IMR-90 (cell line): ENCODE measurements around the gene CASZ1. TPM values are rescaled to one million over a fixed set of nuclear protein-coding genes. Genes with fewer than 3 reads are reported as not detected.

ENCODE experiments used
- ATAC-seq: fragments of 200-7000 bp; cut with Tn5 transposase; 2 replicates; pipeline ENCODE4 v1.9.1; 2020; ENCODE audit warnings: low read depth, mild to moderate bottlenecking, moderate library complexity
- BruUV-seq: library from RNA; stranded (reverse); fragments of 400-500 nt; replicated peaks from 2 replicates; lab custom pipeline; 2021; lab: Mats Ljungman, UMichigan
- CTCF ChIA-PET: fragments of 300-600 bp; formaldehyde crosslinking; extraction: SDS; loops from one replicate; lab custom pipeline; 2021; ENCODE audit warnings: antibody characterized with exemption; lab: Yijun Ruan, JAX
- POLR2A ChIA-PET: fragments of 300-600 bp; sonication (Branson Sonifier 250); formaldehyde crosslinking; loops from one replicate; lab custom pipeline; 2022; ENCODE audit warnings: antibody characterized with exemption; ENCODE audit not compliant: unreplicated experiment; lab: Charles Lee
- DNase-seq: peaks from one replicate; pipeline ENCODE4 v3.0.0; 2013
- H2AFZ ChIP-seq: replicated peaks from 2 replicates; pipeline ENCODE3; 2013; ENCODE audit warnings: low read length, mild to moderate bottlenecking; ENCODE audit not compliant: poor library complexity
- H2AK5ac ChIP-seq: 2 replicates; pipeline ENCODE4 v1.6.1; 2013; ENCODE audit warnings: low read depth, low read length, inconsistent platforms
- H2AK9ac ChIP-seq: replicated peaks from 2 replicates; pipeline ENCODE3; 2013; ENCODE audit warnings: mild to moderate bottlenecking, low read depth, low read length, moderate library complexity; ENCODE audit not compliant: poor library complexity
- H2BK120ac ChIP-seq: 2 replicates; pipeline ENCODE4 v1.6.1; 2013; ENCODE audit warnings: low read depth, low read length, inconsistent platforms
- H2BK15ac ChIP-seq: 3 replicates; pipeline ENCODE4 v1.6.1; 2013; ENCODE audit warnings: low read depth, low read length, inconsistent platforms
- H2BK20ac ChIP-seq: 2 replicates; pipeline ENCODE4 v1.6.1; 2013; ENCODE audit warnings: low read depth, mild to moderate bottlenecking, inconsistent platforms, low read length, moderate library complexity
- H2BK5ac ChIP-seq: 2 replicates; pipeline ENCODE4 v1.6.1; 2013; ENCODE audit warnings: mild to moderate bottlenecking, low read depth, low read length, inconsistent platforms; ENCODE audit not compliant: poor library complexity, severe bottlenecking
- H3K14ac ChIP-seq: replicated peaks from 2 replicates; pipeline ENCODE4 v1.6.1; 2013; ENCODE audit warnings: low read depth, low read length, inconsistent platforms
- H3K18ac ChIP-seq: 2 replicates; pipeline ENCODE4 v1.6.1; 2013; ENCODE audit warnings: low read depth, low read length, control low read depth
- H3K23ac ChIP-seq: 2 replicates; pipeline ENCODE4 v1.6.1; 2013; ENCODE audit warnings: low read depth, low read length, inconsistent platforms
- H3K27ac ChIP-seq: 2 replicates; pipeline ENCODE4 v1.5.1; 2013; ENCODE audit warnings: mild to moderate bottlenecking, control low read depth, low read length; ENCODE audit not compliant: insufficient read depth
- H3K27me3 ChIP-seq: 2 replicates; pipeline ENCODE4 v1.6.1; 2013; ENCODE audit warnings: low read length; ENCODE audit not compliant: control insufficient read depth, insufficient read depth
- H3K36me3 ChIP-seq: 2 replicates; pipeline ENCODE4 v1.6.1; 2013; ENCODE audit warnings: low read length, mixed read lengths; ENCODE audit not compliant: control insufficient read depth, insufficient read depth
- H3K4ac ChIP-seq: 2 replicates; pipeline ENCODE4 v1.6.1; 2013; ENCODE audit warnings: low read depth, low read length, inconsistent platforms
- H3K4me1 ChIP-seq: 2 replicates; pipeline ENCODE4 v1.6.1; 2013; ENCODE audit warnings: low read length, mixed read lengths; ENCODE audit not compliant: control insufficient read depth, insufficient read depth
- H3K4me2 ChIP-seq: 2 replicates; pipeline ENCODE4 v1.6.1; 2013; ENCODE audit warnings: low read depth, mild to moderate bottlenecking, control low read depth, low read length, moderate library complexity
- H3K4me3 ChIP-seq: 2 replicates; pipeline ENCODE4 v1.5.1; 2013; ENCODE audit warnings: low read depth, mild to moderate bottlenecking, control low read depth, low read length, moderate library complexity; ENCODE audit not compliant: insufficient read depth
- H3K56ac ChIP-seq: 2 replicates; pipeline ENCODE4 v1.6.1; 2013; ENCODE audit warnings: low read length, inconsistent platforms; ENCODE audit not compliant: insufficient read depth; ENCODE audit errors: extremely low read depth
- H3K79me1 ChIP-seq, 2 experiments: 2 replicates each; pipeline ENCODE4 v1.6.1; 2013; ENCODE audit warnings: low read length in 2 of 2, inconsistent platforms in 1 of 2, low read depth in 1 of 2
- H3K9ac ChIP-seq: 2 replicates; pipeline ENCODE4 v1.6.1; 2013; ENCODE audit warnings: low read depth, low read length, control low read depth
- H3K9me1 ChIP-seq: 2 replicates; pipeline ENCODE4 v1.6.1; 2013; ENCODE audit warnings: low read length, inconsistent platforms; ENCODE audit not compliant: insufficient read depth
- H3K9me3 ChIP-seq: 2 replicates; pipeline ENCODE4 v1.6.1; 2013; ENCODE audit warnings: low read length; ENCODE audit not compliant: control insufficient read depth, insufficient read depth
- H4K20me1 ChIP-seq: 2 replicates; pipeline ENCODE4 v1.6.1; 2013; ENCODE audit warnings: low read length, inconsistent platforms; ENCODE audit not compliant: insufficient read depth
- H4K5ac ChIP-seq: 2 replicates; pipeline ENCODE4 v1.6.1; 2013; ENCODE audit warnings: mild to moderate bottlenecking, low read depth, low read length, control low read depth
- H4K8ac ChIP-seq, 2 experiments: 2 replicates each; pipeline ENCODE4 v1.6.1; 2013; ENCODE audit warnings: low read depth in 2 of 2, low read length in 2 of 2, control low read depth in 1 of 2, inconsistent platforms in 1 of 2
- H4K91ac ChIP-seq: 2 replicates; pipeline ENCODE4 v1.6.1; 2013; ENCODE audit warnings: low read depth, low read length, inconsistent platforms; ENCODE audit not compliant: insufficient read depth
- BHLHE40 ChIP-seq: fragments of 150-350 bp; IDR thresholded peaks from 2 replicates; pipeline ENCODE4 v1.6.1; 2016; ENCODE audit warnings: mild to moderate bottlenecking, low read depth, low read length
- CEBPB ChIP-seq: IDR thresholded peaks from 2 replicates; pipeline ENCODE4 v1.6.1; 2012; ENCODE audit warnings: low read depth, low read length, improper control_type of control experiment
- CHD1 ChIP-seq: IDR thresholded peaks from 2 replicates; pipeline ENCODE4 v1.6.1; 2012; ENCODE audit warnings: low read depth, low read length, improper control_type of control experiment
- FOS ChIP-seq: fragments of 150-350 bp; IDR thresholded peaks from 2 replicates; pipeline ENCODE4 v1.6.1; 2016; ENCODE audit warnings: low read depth, low read length
- MAFK ChIP-seq: IDR thresholded peaks from 2 replicates; pipeline ENCODE4 v1.6.1; 2012; ENCODE audit warnings: low read depth, low read length, improper control_type of control experiment
- MAZ ChIP-seq: IDR thresholded peaks from 2 replicates; pipeline ENCODE4 v1.6.1; 2012; ENCODE audit warnings: low read depth, mild to moderate bottlenecking, low read length, improper control_type of control experiment, moderate library complexity, borderline replicate concordance
- MXI1 ChIP-seq: IDR thresholded peaks from 2 replicates; pipeline ENCODE4 v1.6.1; 2012; ENCODE audit warnings: low read depth, mild to moderate bottlenecking, low read length, moderate library complexity, borderline replicate concordance
- NFE2L2 ChIP-seq: fragments of 150-350 bp; IDR thresholded peaks from 2 replicates; pipeline ENCODE4 v1.6.1; 2016; ENCODE audit warnings: low read depth, mild to moderate bottlenecking, low read length
- POLR2A ChIP-seq: IDR thresholded peaks from 2 replicates; pipeline ENCODE4 v1.6.1; 2012; ENCODE audit warnings: mild to moderate bottlenecking, low read depth, low read length
- RAD21 ChIP-seq: IDR thresholded peaks from 2 replicates; pipeline ENCODE4 v1.6.1; 2012; ENCODE audit warnings: low read length, improper control_type of control experiment
- RCOR1 ChIP-seq: IDR thresholded peaks from 2 replicates; pipeline ENCODE4 v1.6.1; 2012; ENCODE audit warnings: mild to moderate bottlenecking, low read length, improper control_type of control experiment; ENCODE audit not compliant: insufficient replicate concordance
- RFX5 ChIP-seq: IDR thresholded peaks from 2 replicates; pipeline ENCODE4 v1.8.0; 2012; ENCODE audit warnings: low read depth, mild to moderate bottlenecking, low read length, moderate library complexity
- SMC3 ChIP-seq: fragments of 150-350 bp; IDR thresholded peaks from 2 replicates; pipeline ENCODE4 v1.6.1; 2016; ENCODE audit warnings: low read depth, mild to moderate bottlenecking, antibody characterized with exemption, low read length, moderate library complexity
- WGBS, 2 experiments: methylation state at CpG; one replicate each; pipeline versions ENCODE4 v1.1.5 to v1.1.7; 2013; ENCODE audit warnings: missing lambda C conversion rate in 2 of 2; ENCODE audit not compliant: insufficient read length in 1 of 2; ENCODE audit errors: extremely low coverage in 2 of 2; 5-methylcytosine and 5-hydroxymethylcytosine counted together
- dilution Hi-C: fragments of 300-500 bp; cut with HindIII; formaldehyde crosslinking; loops from one replicate; pipeline ENCODE4 v1.14.3; 2018; ENCODE audit warnings: low sequenced_read_pairs; ENCODE audit not compliant: unreplicated experiment
- in situ Hi-C: fragments of 300-500 bp; cut with MboI; formaldehyde crosslinking; loops from 3 replicates; pipeline ENCODE4 v1.14.3; 2019; ENCODE audit warnings: low sequenced_read_pairs, inconsistent platforms, mixed read lengths
- intact Hi-C: fragments of 100-400 bp; cut with micrococcal nuclease; formaldehyde crosslinking; loops from 2 replicates; pipeline ENCODE4 v1.10.0; 2022
- polyA plus RNA-seq, 3 experiments: library from polyadenylated mRNA; depleted of rRNA; stranded (reverse); fragments of >200 nt; gene quantifications; 2 replicates each; pipeline ENCODE4 v1.2.3, GENCODE V29; 2012; ENCODE audit warnings: low replicate concordance in 1 of 3
- total RNA-seq: library from RNA; depleted of rRNA; stranded (reverse); fragments of >200 nt; gene quantifications from 2 replicates; pipeline ENCODE4 v1.2.3, GENCODE V29; 2012
- TF ChIP-seq, protein P1 (sequence below): fragments of 150-350 bp; IDR thresholded peaks from 2 replicates; pipeline ENCODE4 v1.6.1; 2016; ENCODE audit warnings: low read depth, mild to moderate bottlenecking, low read length, moderate library complexity, borderline replicate concordance
- TF ChIP-seq, protein P2 (sequence below): conservative IDR thresholded peaks from 2 replicates; pipeline ENCODE4 v1.5.1; 2012; ENCODE audit warnings: mild to moderate bottlenecking, low read depth, low read length, improper control_type of control experiment
- TF ChIP-seq, protein P3 (sequence below): fragments of 150-350 bp; IDR thresholded peaks from 2 replicates; pipeline ENCODE4 v1.6.1; 2017; ENCODE audit warnings: mild to moderate bottlenecking, antibody characterized with exemption, low read length, low read depth

The CASZ1 gene
- total and polyA plus RNA-seq, 2 of the 4 experiments (the other 2 are of a cell fraction), result 0.18 to 0.24 TPM

DNA sequence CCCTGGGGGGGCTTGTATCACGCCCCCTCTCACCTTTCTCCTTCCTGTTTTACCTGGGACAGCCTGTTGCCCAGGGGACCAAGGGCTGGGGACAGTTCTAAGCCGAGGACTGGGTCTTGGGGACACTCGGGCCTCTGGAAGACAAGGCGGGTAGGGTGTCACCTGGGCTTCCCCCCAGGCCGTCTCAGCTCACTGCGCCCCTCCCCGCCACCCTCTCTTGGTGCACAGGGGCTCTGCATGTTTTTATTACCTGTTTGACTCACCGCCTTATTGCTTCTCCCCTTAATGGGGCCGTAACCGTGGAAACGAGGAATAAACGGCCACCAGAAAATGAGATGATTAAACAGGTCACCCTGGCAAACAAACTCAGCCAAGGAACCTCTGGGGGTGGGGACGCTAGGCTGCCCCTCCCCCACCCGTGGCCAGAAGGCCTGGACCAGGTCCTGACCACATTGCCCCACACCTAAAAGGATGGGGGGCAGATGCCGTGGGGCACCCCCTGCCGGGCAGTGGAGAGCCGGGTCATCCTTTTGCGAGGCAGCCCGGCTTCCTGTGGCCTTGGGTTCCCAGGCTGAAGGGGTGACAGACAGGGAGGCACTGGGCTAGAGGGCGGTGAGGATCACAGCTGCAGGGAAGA, 109.9 kb downstream of the CASZ1 start:
- no peaks in the 10 kb centered on the region for H3K9me3 ChIP-seq
- H3K18ac ChIP-seq, result no peak overlapping the region
- CTCF ChIA-PET, result no interaction called here
- H3K23ac ChIP-seq, result no peak overlapping the region
- no peaks in the 10 kb centered on the region for H3K9me1 ChIP-seq
- no peak for ATAC-seq
- POLR2A ChIA-PET, result no interaction called here
- no peak overlapping the region for H3K4ac ChIP-seq
- H2AK5ac ChIP-seq, result no peak overlapping the region
- 49% methylated on average over 5 of the region's 20 CpGs; no CpG with 5 or more reads in 1 of the 2 experiments for WGBS, 2 experiments
- H2AK9ac ChIP-seq, result peak overlapping the region; percentile 42
- peaks cover 3% of the 10 kb centered on the region; the same call in 1 of the 2 replicates for H3K27me3 ChIP-seq
- no peak overlapping the region for H3K14ac ChIP-seq
- no TSS peak for BruUV-seq
- no peak overlapping the region for H3K4me2 ChIP-seq
- no peaks in the 10 kb centered on the region for H3K36me3 ChIP-seq
- no peak overlapping the region for H3K9ac ChIP-seq
- no peak overlapping the region for H3K56ac ChIP-seq
- H3K27ac ChIP-seq, result no peak overlapping the region
- no peak overlapping the region for H2BK15ac ChIP-seq
- H2BK20ac ChIP-seq, result no peak overlapping the region
- dilution Hi-C loops, result no loop called here
- peak overlapping the region; percentile 0 for H2AFZ ChIP-seq
- in situ Hi-C loops, result no loop called here
- peaks cover 11% of the 10 kb centered on the region; the same call in 1 of the 2 replicates for H3K4me1 ChIP-seq
- DNase-seq, result no peak
- H4K8ac ChIP-seq, result no peak overlapping the region
- H2BK5ac ChIP-seq, result no peak overlapping the region
- TF ChIP-seq, protein P1, sequence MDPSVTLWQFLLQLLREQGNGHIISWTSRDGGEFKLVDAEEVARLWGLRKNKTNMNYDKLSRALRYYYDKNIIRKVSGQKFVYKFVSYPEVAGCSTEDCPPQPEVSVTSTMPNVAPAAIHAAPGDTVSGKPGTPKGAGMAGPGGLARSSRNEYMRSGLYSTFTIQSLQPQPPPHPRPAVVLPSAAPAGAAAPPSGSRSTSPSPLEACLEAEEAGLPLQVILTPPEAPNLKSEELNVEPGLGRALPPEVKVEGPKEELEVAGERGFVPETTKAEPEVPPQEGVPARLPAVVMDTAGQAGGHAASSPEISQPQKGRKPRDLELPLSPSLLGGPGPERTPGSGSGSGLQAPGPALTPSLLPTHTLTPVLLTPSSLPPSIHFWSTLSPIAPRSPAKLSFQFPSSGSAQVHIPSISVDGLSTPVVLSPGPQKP, result no peak
- TF ChIP-seq RAD21 (no peak), MAFK (no peak), RCOR1 (no peak), BHLHE40 (no peak), SMC3 (no peak), FOS (no peak), MXI1 (no peak), CEBPB (no peak), MAZ (no peak), NFE2L2 (no peak), POLR2A (no peak), RFX5 (no peak), CHD1 (no peak)
- TF ChIP-seq, protein P2, sequence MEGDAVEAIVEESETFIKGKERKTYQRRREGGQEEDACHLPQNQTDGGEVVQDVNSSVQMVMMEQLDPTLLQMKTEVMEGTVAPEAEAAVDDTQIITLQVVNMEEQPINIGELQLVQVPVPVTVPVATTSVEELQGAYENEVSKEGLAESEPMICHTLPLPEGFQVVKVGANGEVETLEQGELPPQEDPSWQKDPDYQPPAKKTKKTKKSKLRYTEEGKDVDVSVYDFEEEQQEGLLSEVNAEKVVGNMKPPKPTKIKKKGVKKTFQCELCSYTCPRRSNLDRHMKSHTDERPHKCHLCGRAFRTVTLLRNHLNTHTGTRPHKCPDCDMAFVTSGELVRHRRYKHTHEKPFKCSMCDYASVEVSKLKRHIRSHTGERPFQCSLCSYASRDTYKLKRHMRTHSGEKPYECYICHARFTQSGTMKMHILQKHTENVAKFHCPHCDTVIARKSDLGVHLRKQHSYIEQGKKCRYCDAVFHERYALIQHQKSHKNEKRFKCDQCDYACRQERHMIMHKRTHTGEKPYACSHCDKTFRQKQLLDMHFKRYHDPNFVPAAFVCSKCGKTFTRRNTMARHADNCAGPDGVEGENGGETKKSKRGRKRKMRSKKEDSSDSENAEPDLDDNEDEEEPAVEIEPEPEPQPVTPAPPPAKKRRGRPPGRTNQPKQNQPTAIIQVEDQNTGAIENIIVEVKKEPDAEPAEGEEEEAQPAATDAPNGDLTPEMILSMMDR, result no peak
- TF ChIP-seq, protein P3, sequence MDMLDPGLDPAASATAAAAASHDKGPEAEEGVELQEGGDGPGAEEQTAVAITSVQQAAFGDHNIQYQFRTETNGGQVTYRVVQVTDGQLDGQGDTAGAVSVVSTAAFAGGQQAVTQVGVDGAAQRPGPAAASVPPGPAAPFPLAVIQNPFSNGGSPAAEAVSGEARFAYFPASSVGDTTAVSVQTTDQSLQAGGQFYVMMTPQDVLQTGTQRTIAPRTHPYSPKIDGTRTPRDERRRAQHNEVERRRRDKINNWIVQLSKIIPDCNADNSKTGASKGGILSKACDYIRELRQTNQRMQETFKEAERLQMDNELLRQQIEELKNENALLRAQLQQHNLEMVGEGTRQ, result no peak
- no peaks in the 10 kb centered on the region for H4K20me1 ChIP-seq
- H4K91ac ChIP-seq, result no peak overlapping the region
- intact Hi-C loops, result no loop called here
- no peak overlapping the region for H4K5ac ChIP-seq
- H3K4me3 ChIP-seq, result no peak overlapping the region
- H3K79me1 ChIP-seq, result no peaks in the 10 kb centered on the region
- H2BK120ac ChIP-seq, result no peak overlapping the region
